HG02610 (cell line): ENCODE data around the gene PTTG1.
A peak's percentile ranks its signal among the peaks of the same experiment; 100 is the strongest.
"Not testable (repeated sequence)": the region's sequence is repeated elsewhere in the genome, so short reads cannot be mapped to it uniquely, and the experiment has no call there.

Experiments used
- ATAC-seq: cut with Tn5 transposase; IDR thresholded peaks from one replicate; pipeline ENCODE4 v1.9.1; 2021; ENCODE audit warnings: mild to moderate bottlenecking, moderate library complexity; ENCODE audit not compliant: unreplicated experiment

PTTG1 gene

GRCh38 chr5:160420331-160420610 lies 1.4 kb upstream of the PTTG1 start:
- no peak for ATAC-seq

GRCh38 chr5:160423099-160423498 lies 1.4 kb downstream of the PTTG1 start:
- no peak for ATAC-seq

DNA sequence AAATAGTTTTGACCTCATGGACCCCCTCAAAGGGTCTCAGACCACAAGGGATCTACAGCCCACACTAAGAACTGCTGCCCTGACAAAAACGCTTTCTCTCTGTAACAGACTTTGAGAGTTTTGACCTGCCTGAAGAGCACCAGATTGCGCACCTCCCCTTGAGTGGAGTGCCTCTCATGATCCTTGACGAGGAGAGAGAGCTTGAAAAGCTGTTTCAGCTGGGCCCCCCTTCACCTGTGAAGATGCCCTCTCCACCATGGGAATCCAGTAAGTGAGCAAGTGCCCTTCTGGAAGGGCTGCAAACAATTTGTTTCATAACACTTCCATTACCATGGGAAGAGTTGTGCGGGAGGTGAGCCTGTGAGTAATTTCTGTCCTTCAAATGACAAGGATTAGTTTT lies 6.0 kb downstream of the PTTG1 start:
- ATAC-seq: no peak

DNA sequence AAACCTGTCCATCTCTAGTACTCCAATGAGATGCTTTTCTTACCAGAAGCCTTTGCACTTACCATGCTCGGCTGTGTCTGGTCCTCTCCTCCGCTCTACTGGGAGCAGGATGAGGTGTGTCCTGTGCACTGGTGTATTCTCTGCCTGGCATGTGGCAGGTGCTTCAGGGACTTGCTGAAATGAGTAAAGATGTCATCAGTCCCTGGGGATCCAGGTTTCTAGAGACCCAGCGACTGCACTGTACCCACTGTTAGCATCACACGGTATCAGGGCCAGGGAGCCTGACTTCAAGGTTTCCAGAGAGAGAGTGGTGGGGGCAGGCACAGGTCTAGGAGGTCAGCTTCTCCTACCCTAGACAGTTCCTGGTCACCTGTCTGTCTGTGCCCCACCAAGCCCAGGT lies 10.5 kb downstream of the PTTG1 start:
- ATAC-seq: peak; percentile 40

- no peak for ATAC-seq
These were observed 11.1 kb downstream of the PTTG1 start for GRCh38 chr5:160432787-160433186.

GRCh38 chr5:160434022-160434531 lies 12.4 kb downstream of the PTTG1 start:
- ATAC-seq: peak; percentile 80

- ATAC-seq: no peak
These were observed 13.9 kb downstream of the PTTG1 start for GRCh38 chr5:160435532-160435931.

- no peak for ATAC-seq
These were observed 14.4 kb downstream of the PTTG1 start for GRCh38 chr5:160436017-160436416.

DNA sequence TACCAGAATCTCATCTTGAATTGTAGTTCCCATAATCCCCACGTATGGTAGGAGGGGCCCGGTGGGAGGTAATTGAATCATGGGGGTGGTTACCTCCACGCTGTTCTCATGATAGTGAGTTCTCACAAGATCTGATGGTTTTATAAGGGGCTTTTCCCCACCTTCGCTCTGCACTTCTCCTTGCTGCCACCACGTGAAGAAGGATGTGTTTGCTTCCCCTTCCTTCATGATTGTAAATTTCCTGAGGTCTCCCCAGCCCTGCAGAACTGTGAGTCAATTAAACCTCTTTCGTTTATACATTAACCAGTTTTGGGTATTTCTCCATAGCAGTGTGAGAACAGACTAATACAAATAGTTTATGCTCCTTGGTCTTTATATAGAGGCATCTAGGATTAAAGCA lies 15.0 kb downstream of the PTTG1 start:
- not testable (repeated sequence) for ATAC-seq

DNA sequence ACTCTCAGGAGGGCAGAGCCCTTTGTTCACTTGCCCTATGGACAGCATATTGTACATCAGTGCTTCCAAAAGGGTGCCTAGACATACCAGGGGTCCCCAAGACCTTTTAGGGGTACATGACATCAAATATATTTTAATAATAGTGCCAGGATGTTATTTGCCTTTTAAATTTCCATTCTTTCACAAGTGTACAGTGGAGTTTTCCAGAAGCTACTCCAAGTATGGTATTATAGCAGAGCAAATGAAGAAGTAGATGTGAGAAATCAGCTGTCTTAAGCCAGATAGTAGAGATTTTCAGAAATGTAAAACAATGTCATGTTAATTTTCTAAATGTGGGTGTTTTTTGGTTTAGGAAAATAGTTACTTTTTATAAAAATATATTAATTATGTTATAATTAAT lies 15.6 kb downstream of the PTTG1 start:
- no peak for ATAC-seq

GRCh38 chr5:160438316-160439204 lies 16.9 kb downstream of the PTTG1 start:
- peak; percentile 17 for ATAC-seq

DNA sequence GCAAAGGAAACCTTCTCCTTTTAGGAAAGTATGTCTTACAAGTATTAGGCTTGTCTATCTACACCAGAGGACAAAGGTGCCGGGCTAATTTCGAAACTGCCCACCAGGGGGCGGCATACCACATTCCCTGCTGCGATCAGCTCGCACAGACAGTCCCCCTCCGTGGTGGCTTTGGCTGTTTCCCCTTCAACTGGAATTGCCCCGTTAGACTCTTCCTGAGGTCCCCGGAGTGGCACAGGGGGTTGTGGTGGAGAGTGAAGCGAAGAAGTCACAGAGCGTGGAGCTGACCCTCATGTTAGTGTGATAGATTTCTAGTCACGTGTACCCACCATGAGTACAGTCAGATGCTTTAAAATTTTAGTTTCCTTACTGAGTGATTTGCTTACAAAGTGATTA lies 17.5 kb downstream of the PTTG1 start:
- ATAC-seq: peak; percentile 35

GRCh38 chr5:160441311-160441781 lies 19.7 kb downstream of the PTTG1 start:
- peak; percentile 35 for ATAC-seq

- ATAC-seq: peak; percentile 20
These were observed 21.3 kb downstream of the PTTG1 start for GRCh38 chr5:160442824-160443431.

DNA sequence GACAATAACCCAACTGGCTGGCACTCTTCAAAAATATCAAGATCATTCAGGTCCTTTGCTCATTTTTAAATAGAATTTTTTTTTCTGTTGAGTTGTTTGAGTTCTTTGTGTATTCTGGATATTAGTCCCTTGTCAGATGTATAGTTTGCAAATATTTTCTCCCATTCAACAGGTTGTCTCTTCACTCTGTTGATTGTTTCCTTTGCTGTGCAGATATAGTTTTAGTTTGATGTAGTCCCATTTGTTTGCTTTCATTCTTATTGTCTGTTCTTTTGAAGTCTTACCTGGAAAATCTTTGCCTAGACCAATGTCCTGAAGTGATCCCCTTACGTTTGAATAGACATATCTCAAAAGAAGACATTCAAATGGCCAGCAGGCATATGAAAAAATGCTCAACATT lies 22.8 kb downstream of the PTTG1 start:
- no peak for ATAC-seq

GRCh38 chr5:160445132-160445531 lies 23.5 kb downstream of the PTTG1 start:
- peak; percentile 18 for ATAC-seq

GRCh38 chr5:160445751-160446150 lies 24.1 kb downstream of the PTTG1 start:
- ATAC-seq: no peak

- no peak for ATAC-seq
These were observed 27.2 kb downstream of the PTTG1 start for GRCh38 chr5:160448886-160449285.

- ATAC-seq: no peak
These were observed 27.8 kb downstream of the PTTG1 start for GRCh38 chr5:160449458-160449857.

- peak; percentile 58 for ATAC-seq
These were observed 28.7 kb downstream of the PTTG1 start for GRCh38 chr5:160450164-160450932.

- no peak for ATAC-seq
These were observed 29.6 kb downstream of the PTTG1 start for GRCh38 chr5:160451281-160451680.
